Measurements from ENCODE around the gene VAV3.

DNA sequence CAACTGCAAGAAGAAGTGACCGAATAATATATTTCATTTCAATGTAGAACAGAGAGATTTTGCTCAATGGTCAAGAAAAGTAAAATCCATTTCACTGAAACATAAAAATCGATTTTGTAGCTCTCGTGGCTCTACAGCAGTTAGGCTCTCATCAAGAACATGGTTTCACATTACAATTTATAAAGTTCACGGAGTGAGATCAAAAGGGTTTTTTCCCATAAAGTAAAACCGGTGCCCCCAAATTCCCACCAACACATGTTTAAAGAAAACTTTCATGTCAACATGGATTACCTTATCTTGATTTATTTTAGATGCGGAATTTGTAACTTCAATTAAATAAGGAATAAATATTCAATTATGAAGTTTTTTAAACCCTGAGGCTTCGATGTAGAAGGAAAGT is 16.3 kb upstream of the VAV3 start:
- no peak for TF ChIP-seq CTCF (IDR thresholded peaks at IDR 0.05)
- TF ChIP-seq ZFX (IDR thresholded peaks at IDR 0.05; ENCODE audit: borderline replicate concordance), result no peak

All from 22Rv1 (cell line).